HepG2 (cell line): Measurements from ENCODE around the gene RIIAD1. TPM values are rescaled to one million over a fixed set of nuclear protein-coding genes. Genes with fewer than 3 reads are reported as not detected.
A peak's percentile ranks its signal among the peaks of the same experiment; 100 is the strongest.

Experiments
- E2F5 ChIP-seq: sonication (generic); formaldehyde crosslinking; conservative IDR thresholded peaks from 2 replicates; pipeline ENCODE4 v1.4.0; 2020; ENCODE audit warnings: missing genetic modification reagents
- ETS1 ChIP-seq: sonication (generic); formaldehyde crosslinking; IDR thresholded peaks from 2 replicates; pipeline ENCODE4 v1.4.0; 2020; ENCODE audit warnings: missing genetic modification reagents
- FOXO1 ChIP-seq: sonication (generic); formaldehyde crosslinking; IDR thresholded peaks from 2 replicates; pipeline ENCODE4 v1.4.0; 2020; ENCODE audit warnings: missing genetic modification reagents
- GABPA ChIP-seq, 2 experiments: IDR thresholded peaks; 2 replicates each; pipeline ENCODE4 v1.6.1; 2011 to 2016; ENCODE audit warnings: low read depth in 2 of 2, low read length in 1 of 2, missing biosample characterization in 1 of 2, missing genetic modification characterization in 1 of 2
- JUNB ChIP-seq: sonication (generic); formaldehyde crosslinking; IDR thresholded peaks from 2 replicates; pipeline ENCODE4 v1.8.0; 2022; ENCODE audit warnings: missing genetic modification reagents, mild to moderate bottlenecking, borderline replicate concordance
- MTERF4 ChIP-seq: sonication (generic); formaldehyde crosslinking; IDR thresholded peaks from 2 replicates; pipeline ENCODE4 v1.8.0; 2023; ENCODE audit warnings: mild to moderate bottlenecking, missing genetic modification reagents
- MYC ChIP-seq: sonication (generic); formaldehyde crosslinking; IDR thresholded peaks from 2 replicates; pipeline ENCODE4 v1.9.0; 2021; ENCODE audit warnings: missing genetic modification reagents, borderline replicate concordance
- PCBP1 ChIP-seq: fragments of 200-400 bp; formaldehyde crosslinking; IDR thresholded peaks from 2 replicates; pipeline ENCODE4 v1.6.1; 2017; ENCODE audit warnings: mild to moderate bottlenecking, low read depth, low read length, borderline replicate concordance
- SYNCRIP ChIP-seq: fragments of 200-400 bp; formaldehyde crosslinking; IDR thresholded peaks from 2 replicates; pipeline ENCODE4 v1.6.1; 2018; ENCODE audit warnings: mild to moderate bottlenecking, low read depth, low read length; ENCODE audit not compliant: insufficient read depth
- USF2 ChIP-seq, 2 experiments: sonication (generic) in 1 of 2; formaldehyde crosslinking in 1 of 2; IDR thresholded peaks; 2 replicates each; pipeline versions ENCODE4 v1.5.1 to v1.6.1; 2011 to 2020; ENCODE audit warnings: borderline replicate concordance in 1 of 2, low read depth in 1 of 2, low read length in 1 of 2, mild to moderate bottlenecking in 1 of 2, missing genetic modification reagents in 1 of 2, moderate library complexity in 1 of 2
- ZFP36 ChIP-seq: fragments of 150-350 bp; IDR thresholded peaks from 2 replicates; pipeline ENCODE4 v1.6.1; 2018; ENCODE audit warnings: borderline replicate concordance, low read length, low read depth; ENCODE audit not compliant: partially characterized antibody
- ZFP62 ChIP-seq: sonication (generic); formaldehyde crosslinking; IDR thresholded peaks from 2 replicates; pipeline ENCODE4 v1.4.0; 2020; ENCODE audit warnings: missing genetic modification reagents
- ZNF260 ChIP-seq: sonication (generic); formaldehyde crosslinking; IDR thresholded peaks from 2 replicates; pipeline ENCODE4 v1.4.0; 2020; ENCODE audit warnings: missing genetic modification reagents, low read depth, mild to moderate bottlenecking, borderline replicate concordance
- ZNF513 ChIP-seq: sonication (generic); formaldehyde crosslinking; conservative IDR thresholded peaks from 2 replicates; pipeline ENCODE4 v1.5.0; 2020; ENCODE audit warnings: missing genetic modification reagents
- ZNF598 ChIP-seq: sonication (generic); formaldehyde crosslinking; IDR thresholded peaks from 2 replicates; pipeline ENCODE4 v1.5.1; 2020; ENCODE audit warnings: mild to moderate bottlenecking, missing genetic modification reagents, borderline replicate concordance
- polyA plus RNA-seq, 8 experiments: library from polyadenylated mRNA; depleted of rRNA in 3 of 8; stranded (reverse) in 7 of 8; unstranded in 1 of 8; fragments of >200 nt; fragmentation: Illumina TruSeq in 4 of 8; extraction: Trizol in 4 of 8; gene quantifications; 2 replicates each; pipeline versions ENCODE4 v1.2.1 to v1.2.3, GENCODE V29; 2011 to 2016; ENCODE audit warnings: low read depth in 4 of 8, missing spikeins in 1 of 8, mixed read lengths in 1 of 8; ENCODE audit not compliant: insufficient read depth in 1 of 8
- total RNA-seq, 5 experiments: library from RNA; depleted of rRNA; stranded (reverse); fragments of >200 nt; fragmentation: Illumina TruSeq; extraction: Trizol; gene quantifications; 2 replicates each; pipeline ENCODE4 v1.2.3, GENCODE V29; 2016; ENCODE audit warnings: low read depth in 1 of 5
- TF ChIP-seq, protein P1 (sequence below): IDR thresholded peaks from 2 replicates; pipeline ENCODE4 v1.6.1; 2016; ENCODE audit warnings: low read depth, borderline replicate concordance
- TF ChIP-seq, protein P2 (sequence below): sonication (generic); formaldehyde crosslinking; IDR thresholded peaks from 2 replicates; pipeline ENCODE4 v1.4.0; 2020; ENCODE audit warnings: low read depth, mild to moderate bottlenecking, missing genetic modification reagents

The RIIAD1 gene
- total and polyA plus RNA-seq, 2 of the 13 experiments (the other 11 are each of a cell fraction or from before 2014, with no cell fraction given), result not detected

GRCh38 chr1:151762941-151763921, 41.9 kb downstream of the RIIAD1 start, which contains the start of gene MRPL9 (continued):
- TF ChIP-seq E2F5 (CRISPR knock-in tag) (0 out of 2 replicates have a peak, but pooled peaks have one; percentile 53), ZNF260 (CRISPR knock-in tag) (no peak), FOXO1 (CRISPR knock-in tag) (no peak; the same call in 1 of the 2 replicates), GABPA (IDR thresholded peaks at IDR 0.05; ENCODE audit: low read depth, low read length) (no peak), GABPA (CRISPR knock-in tag; IDR thresholded peaks at IDR 0.05; ENCODE audit: low read depth) (peak; percentile 45), ETS1 (no peak), ZFP36 (no peak), USF2 (IDR thresholded peaks at IDR 0.05; ENCODE audit: low read depth, low read length) (no peak), USF2 (CRISPR knock-in tag; IDR thresholded peaks at IDR 0.05; ENCODE audit: borderline replicate concordance) (no peak), JUNB (CRISPR knock-in tag) (no peak), ZNF598 (CRISPR knock-in tag) (peak; percentile 93; the same call in 1 of the 2 replicates), ZNF513 (CRISPR knock-in tag) (no peak), PCBP1 (peak; percentile 75; the same call in 1 of the 2 replicates), ZFP62 (CRISPR knock-in tag) (0 out of 2 replicates have a peak, but pooled peaks have one; percentile 55), SYNCRIP (no peak), MTERF4 (CRISPR knock-in tag) (no peak), MYC (CRISPR knock-in tag) (peak; percentile 66)
- TF ChIP-seq, protein P1, sequence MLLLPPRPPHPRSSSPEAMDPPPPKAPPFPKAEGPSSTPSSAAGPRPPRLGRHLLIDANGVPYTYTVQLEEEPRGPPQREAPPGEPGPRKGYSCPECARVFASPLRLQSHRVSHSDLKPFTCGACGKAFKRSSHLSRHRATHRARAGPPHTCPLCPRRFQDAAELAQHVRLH (CRISPR knock-in tag), result peak; percentile 75; the same call in 1 of the 2 replicates
- TF ChIP-seq, protein P2, sequence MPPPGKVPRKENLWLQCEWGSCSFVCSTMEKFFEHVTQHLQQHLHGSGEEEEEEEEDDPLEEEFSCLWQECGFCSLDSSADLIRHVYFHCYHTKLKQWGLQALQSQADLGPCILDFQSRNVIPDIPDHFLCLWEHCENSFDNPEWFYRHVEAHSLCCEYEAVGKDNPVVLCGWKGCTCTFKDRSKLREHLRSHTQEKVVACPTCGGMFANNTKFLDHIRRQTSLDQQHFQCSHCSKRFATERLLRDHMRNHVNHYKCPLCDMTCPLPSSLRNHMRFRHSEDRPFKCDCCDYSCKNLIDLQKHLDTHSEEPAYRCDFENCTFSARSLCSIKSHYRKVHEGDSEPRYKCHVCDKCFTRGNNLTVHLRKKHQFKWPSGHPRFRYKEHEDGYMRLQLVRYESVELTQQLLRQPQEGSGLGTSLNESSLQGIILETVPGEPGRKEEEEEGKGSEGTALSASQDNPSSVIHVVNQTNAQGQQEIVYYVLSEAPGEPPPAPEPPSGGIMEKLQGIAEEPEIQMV (CRISPR knock-in tag), result peak; percentile 63
